Stimulated activated naive CD4-positive, alpha-beta T cell (primary cell): ENCODE results near the gene SNF8.
"Not testable (repeated sequence)": the region's sequence is repeated elsewhere in the genome, so short reads cannot be mapped to it uniquely, and the experiment has no call there.

Experiments
- DNase-seq, 6 experiments: peaks; one replicate each; lab custom pipeline; 2025; lab: John Stamatoyannopoulos, UW

SNF8 gene

GRCh38 chr17:48944515-48945260 is at the start of gene SNF8:
Gene SNF8, minus strand, starts transcription at chr17:48944842. Its CDS starts 108 bp downstream, at chr17:48944734.
- DNase-seq = peak; percentile 80 to 91 (median 86)

GRCh38 chr17:48993951-48994350 is 49.3 kb upstream of the SNF8 start:
- DNase-seq = no peak

GRCh38 chr17:48993305-48993704 is 48.7 kb upstream of the SNF8 start:
- DNase-seq = no peak

GRCh38 chr17:48992444-48992843 is 47.8 kb upstream of the SNF8 start:
- DNase-seq = no peak

GRCh38 chr17:48990882-48991357 is 46.3 kb upstream of the SNF8 start:
- DNase-seq = no peak

GRCh38 chr17:48989100-48989499 is 44.5 kb upstream of the SNF8 start:
- DNase-seq = no peak

GRCh38 chr17:48985436-48986245 is 41.0 kb upstream of the SNF8 start:
- DNase-seq = no peak

- no peak for DNase-seq
Measured at GRCh38 chr17:48981927-48982539, 37.4 kb upstream of the SNF8 start.

GRCh38 chr17:48973806-48974205 is 29.2 kb upstream of the SNF8 start:
- no peak for DNase-seq

GRCh38 chr17:48972749-48973097 is 28.1 kb upstream of the SNF8 start:
- DNase-seq = no peak

GRCh38 chr17:48970865-48971687 is 26.4 kb upstream of the SNF8 start:
- DNase-seq = no peak

GRCh38 chr17:48970224-48970623 is 25.6 kb upstream of the SNF8 start:
- no peak for DNase-seq

GRCh38 chr17:48961516-48962233 is 17.0 kb upstream of the SNF8 start:
- no peak for DNase-seq

- no peak for DNase-seq
Measured at GRCh38 chr17:48960834-48961515, 16.3 kb upstream of the SNF8 start.

GRCh38 chr17:48954300-48954755 is 9.7 kb upstream of the SNF8 start:
- no peak for DNase-seq

- no peak for DNase-seq
Measured at GRCh38 chr17:48952904-48953303, 8.3 kb upstream of the SNF8 start.

GRCh38 chr17:48951572-48951971 is 6.9 kb upstream of the SNF8 start:
- no peak for DNase-seq

- not testable (repeated sequence) for DNase-seq
Measured at GRCh38 chr17:48945261-48945651, 614 bp upstream of the SNF8 start.

- no peak for DNase-seq
Measured at GRCh38 chr17:48933035-48933434, 11.6 kb downstream of the SNF8 start.

GRCh38 chr17:48930435-48930873 is 14.2 kb downstream of the SNF8 start:
- DNase-seq = no peak

- DNase-seq = no peak
Measured at GRCh38 chr17:48929812-48930165, 14.9 kb downstream of the SNF8 start.
